Hepatocyte (in vitro differentiated cells): ENCODE data around the gene F2RL3.

Experiments
- EZH2phosphoT487 ChIP-seq: fragments of 200-600 bp; sonication (generic); IDR thresholded peaks from one replicate; pipeline ENCODE4 v1.6.1; 2018; ENCODE audit warnings: antibody characterized with exemption, mild to moderate bottlenecking, low read depth, moderate library complexity; ENCODE audit not compliant: unreplicated experiment, severe bottlenecking
- TF ChIP-seq, protein P1 (sequence below): fragments of 200-600 bp; sonication (generic); IDR thresholded peaks from 2 replicates; pipeline ENCODE4 v1.5.1; 2016; ENCODE audit warnings: antibody characterized with exemption, mild to moderate bottlenecking; ENCODE audit not compliant: poor library complexity

DNA sequence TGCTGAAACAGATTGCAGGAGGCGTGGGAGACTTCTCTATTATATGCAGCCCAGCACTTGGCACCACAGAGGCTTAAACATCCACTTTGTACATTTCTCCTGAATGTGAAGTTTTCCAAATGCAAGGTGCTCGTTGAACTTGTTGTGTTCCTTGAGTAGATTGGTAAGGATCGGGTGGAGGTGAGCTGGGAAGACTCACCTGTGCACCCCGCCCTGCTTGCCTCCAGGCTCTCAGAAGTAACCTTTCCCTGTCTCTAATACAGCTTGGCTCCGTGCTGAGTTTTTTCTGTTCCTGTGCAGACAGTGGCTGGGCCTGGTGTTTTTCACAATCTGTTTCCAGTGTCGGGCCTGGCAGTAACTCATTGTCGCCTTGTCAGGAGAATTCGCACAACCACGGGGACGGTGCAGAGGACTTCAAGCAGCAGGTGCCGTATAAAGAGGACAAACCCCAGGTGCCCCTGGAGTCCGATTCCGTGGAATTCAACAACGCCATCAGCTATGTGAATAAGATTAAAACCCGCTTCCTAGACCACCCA, 47.3 kb upstream of the F2RL3 start:
- TF ChIP-seq, protein P1, sequence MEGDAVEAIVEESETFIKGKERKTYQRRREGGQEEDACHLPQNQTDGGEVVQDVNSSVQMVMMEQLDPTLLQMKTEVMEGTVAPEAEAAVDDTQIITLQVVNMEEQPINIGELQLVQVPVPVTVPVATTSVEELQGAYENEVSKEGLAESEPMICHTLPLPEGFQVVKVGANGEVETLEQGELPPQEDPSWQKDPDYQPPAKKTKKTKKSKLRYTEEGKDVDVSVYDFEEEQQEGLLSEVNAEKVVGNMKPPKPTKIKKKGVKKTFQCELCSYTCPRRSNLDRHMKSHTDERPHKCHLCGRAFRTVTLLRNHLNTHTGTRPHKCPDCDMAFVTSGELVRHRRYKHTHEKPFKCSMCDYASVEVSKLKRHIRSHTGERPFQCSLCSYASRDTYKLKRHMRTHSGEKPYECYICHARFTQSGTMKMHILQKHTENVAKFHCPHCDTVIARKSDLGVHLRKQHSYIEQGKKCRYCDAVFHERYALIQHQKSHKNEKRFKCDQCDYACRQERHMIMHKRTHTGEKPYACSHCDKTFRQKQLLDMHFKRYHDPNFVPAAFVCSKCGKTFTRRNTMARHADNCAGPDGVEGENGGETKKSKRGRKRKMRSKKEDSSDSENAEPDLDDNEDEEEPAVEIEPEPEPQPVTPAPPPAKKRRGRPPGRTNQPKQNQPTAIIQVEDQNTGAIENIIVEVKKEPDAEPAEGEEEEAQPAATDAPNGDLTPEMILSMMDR, result no peak
- no peak for TF ChIP-seq EZH2phosphoT487
